Choroid plexus epithelial cell (primary cell): ENCODE measurements around the gene SSRP1.
A peak's percentile ranks its signal among the peaks of the same experiment; 100 is the strongest.

Experiments
- DNase-seq: peaks from one replicate; pipeline ENCODE4 v3.0.0-alpha.2; 2010; ENCODE audit warnings: low read depth
- H3K4me3 ChIP-seq: 2 replicates; pipeline ENCODE4 v1.5.1; 2011; ENCODE audit warnings: low read depth, mild to moderate bottlenecking, control low read depth, low read length, moderate library complexity
- CTCF ChIP-seq: conservative IDR thresholded peaks from 2 replicates; pipeline ENCODE4 v1.5.1; 2011; ENCODE audit warnings: low read depth, mild to moderate bottlenecking, control low read depth, inconsistent platforms, low read length, moderate library complexity

Gene SSRP1

GRCh38 chr11:57310630-57311086 lies 25.0 kb downstream of the SSRP1 start:
- peak; percentile 47 for DNase-seq
- TF ChIP-seq CTCF, result no peak
- H3K4me3 ChIP-seq, result peak overlapping the region; percentile 58

GRCh38 chr11:57310091-57310490 lies 25.6 kb downstream of the SSRP1 start:
- H3K4me3 ChIP-seq, result no peak overlapping the region
- DNase-seq, result no peak
- no peak for TF ChIP-seq CTCF

GRCh38 chr11:57309106-57310059 lies 26.3 kb downstream of the SSRP1 start:
- TF ChIP-seq CTCF, result no peak
- H3K4me3 ChIP-seq, result no peak overlapping the region
- DNase-seq, result no peak

- no peak for DNase-seq
- no peak overlapping the region for H3K4me3 ChIP-seq
- TF ChIP-seq CTCF, result no peak
These were observed 27.1 kb downstream of the SSRP1 start for GRCh38 chr11:57308426-57309060.

- no peak overlapping the region for H3K4me3 ChIP-seq
- no peak for DNase-seq
- TF ChIP-seq CTCF, result no peak
These were observed 27.9 kb downstream of the SSRP1 start for GRCh38 chr11:57307666-57308270.

- no peak for DNase-seq
These were observed 28.6 kb downstream of the SSRP1 start for GRCh38 chr11:57306940-57307565.

More at GRCh38 chr11:57306940-57307565, 28.6 kb downstream of the SSRP1 start:
- H3K4me3 ChIP-seq, result no peak overlapping the region
- no peak for TF ChIP-seq CTCF
